ENCODE data around the gene IKZF1. TPM values are rescaled to one million over a fixed set of nuclear protein-coding genes. Genes with fewer than 3 reads are reported as not detected.

The IKZF1 gene
- total RNA-seq, 1 experiment from 2014 or later = not detected

DNA sequence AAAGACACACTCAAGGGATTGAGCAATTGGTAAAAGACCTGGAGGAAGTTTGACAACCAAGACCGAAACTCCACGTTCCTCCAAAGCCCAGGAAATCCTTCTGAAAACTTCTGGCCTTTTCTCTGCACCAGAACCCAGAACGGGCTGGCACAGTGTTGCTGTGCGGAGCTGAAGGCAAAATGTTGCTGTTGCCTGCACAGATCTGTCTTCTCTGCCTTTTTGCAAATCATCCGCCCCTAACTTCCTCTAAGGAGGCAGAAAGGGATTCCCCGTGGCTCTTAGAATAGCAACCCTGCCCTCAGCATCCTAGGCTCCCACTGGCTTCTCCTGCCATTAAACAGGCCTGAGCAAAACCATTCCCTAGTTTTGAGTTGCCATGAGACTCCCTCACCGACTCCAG, 100.7 kb downstream of the IKZF1 start:
- no peak for DNase-seq (ENCODE audit: low spot score)

DNA sequence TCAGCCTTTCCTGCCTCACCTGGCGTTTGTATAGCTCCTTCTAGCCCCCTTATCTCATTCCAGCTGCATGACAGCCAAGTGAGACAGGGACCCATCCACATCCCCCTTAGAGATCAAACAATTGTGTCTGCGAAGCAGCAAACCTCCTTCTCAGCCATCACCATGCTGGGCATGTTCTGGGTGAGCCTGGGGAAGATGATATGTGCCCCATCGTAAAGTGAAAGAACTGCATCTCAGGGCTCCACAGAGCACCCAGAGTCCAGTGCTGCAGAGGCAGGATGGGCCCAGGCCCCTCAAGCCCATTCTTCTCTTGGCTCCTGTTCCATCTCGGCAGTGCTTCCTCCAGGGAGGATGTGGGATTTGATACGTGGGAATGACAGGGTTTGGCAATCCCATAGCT, 102.4 kb downstream of the IKZF1 start:
- no peak for DNase-seq (ENCODE audit: low spot score)

DNA sequence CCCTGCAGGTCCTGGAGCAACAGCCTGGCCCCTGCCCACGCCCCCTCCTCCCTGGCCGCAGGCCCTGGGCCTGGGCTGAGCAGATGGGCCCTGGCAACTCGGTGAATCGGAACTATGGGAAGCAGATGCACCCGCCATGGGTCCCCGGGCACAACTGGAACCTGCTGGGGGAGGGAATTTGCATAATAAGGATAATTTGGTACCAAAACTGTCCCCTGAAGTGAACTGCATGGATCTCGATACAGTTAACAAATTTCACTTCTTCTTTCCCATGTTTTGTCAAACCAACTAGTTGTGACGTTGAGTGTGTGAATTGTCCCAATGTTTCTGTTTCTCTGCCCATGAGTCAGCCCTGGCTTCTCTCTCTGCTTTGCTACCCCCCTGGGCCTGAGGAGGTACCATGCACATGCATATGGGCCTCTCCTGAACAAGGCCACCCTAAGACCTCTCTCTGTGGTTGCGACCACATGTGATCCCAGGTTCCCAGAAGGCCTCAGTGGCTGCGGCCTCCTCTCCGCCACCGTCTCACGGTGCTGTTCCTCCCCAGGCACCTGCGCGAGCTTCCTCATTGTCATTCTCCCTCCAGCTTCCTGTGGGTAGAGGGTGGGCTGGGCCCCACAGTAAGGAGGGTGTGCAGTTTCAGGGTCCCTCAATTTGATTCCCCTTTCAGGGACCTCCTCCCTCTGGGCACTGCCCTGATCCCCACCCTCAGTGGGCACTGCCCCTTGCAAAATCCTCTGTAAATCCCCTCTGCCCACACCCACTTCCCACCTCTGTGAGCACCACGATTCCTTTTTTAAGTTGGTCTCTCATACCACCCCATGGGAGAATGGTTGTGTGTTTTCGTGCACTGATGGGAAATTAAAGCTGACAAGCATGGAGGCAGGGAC, 105.6 kb downstream of the IKZF1 start:
- no peak for DNase-seq (ENCODE audit: low spot score)

DNA sequence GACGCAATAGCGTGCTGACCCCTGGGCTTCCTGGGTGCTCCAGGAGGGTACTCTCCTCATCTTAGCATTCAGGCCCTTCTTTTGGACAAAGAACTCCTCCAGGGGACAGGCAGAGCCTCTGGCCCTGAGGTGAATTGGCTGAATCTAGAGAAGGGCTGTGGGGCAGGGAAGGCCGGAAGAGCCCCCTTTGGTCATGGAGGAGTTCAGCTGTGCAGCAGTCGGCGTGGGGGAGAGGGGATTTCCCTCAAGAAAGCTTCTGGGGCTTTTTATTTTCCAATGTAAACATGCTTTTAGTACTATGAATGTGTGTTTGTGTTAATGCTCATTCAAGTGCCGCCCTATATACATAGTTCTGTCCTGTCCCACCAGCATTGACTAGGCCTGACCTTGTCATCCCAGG, 106.8 kb downstream of the IKZF1 start:
- DNase-seq (ENCODE audit: low spot score) = no peak

DNA sequence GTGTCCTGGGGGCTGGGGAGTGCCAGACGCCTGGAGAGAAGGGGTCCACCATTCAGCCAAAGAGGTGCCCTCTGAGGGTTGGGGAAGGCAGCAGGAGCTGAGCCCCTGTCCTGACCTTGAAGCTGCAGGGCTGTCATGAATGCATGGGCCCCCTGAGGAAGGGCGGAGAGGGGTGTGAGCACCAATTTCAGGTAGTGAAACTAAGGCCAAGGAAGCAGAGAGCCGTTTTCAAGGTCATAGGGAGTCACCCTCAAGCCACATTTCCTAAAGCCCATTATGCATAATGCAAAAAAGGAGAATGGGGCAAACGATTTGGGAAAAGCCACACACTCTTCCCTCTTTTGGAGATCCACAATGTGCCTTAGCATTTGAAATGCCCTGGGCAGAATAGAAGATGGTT, 108.5 kb downstream of the IKZF1 start:
- no peak for DNase-seq (ENCODE audit: low spot score)

DNA sequence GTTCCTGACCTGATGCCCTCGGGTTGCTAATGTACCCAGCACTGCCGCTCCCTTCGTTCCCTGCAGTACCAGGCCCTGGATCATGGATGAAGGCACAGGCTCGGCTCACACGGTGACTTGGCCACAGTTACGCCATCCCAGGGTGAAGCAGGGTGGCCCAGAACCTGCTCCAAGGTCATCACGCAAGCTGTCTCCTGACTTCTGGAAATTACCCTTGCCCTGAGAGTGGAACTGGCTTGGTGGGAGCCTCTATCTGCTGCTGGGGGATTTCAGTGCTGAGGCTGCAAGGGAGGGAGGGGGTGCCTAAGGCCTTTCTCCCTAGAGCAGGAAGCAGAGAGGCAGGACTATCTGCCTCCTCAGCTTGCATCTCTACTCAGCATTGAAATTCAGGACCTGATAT, 109.0 kb downstream of the IKZF1 start:
- DNase-seq (ENCODE audit: low spot score) = no peak

DNA sequence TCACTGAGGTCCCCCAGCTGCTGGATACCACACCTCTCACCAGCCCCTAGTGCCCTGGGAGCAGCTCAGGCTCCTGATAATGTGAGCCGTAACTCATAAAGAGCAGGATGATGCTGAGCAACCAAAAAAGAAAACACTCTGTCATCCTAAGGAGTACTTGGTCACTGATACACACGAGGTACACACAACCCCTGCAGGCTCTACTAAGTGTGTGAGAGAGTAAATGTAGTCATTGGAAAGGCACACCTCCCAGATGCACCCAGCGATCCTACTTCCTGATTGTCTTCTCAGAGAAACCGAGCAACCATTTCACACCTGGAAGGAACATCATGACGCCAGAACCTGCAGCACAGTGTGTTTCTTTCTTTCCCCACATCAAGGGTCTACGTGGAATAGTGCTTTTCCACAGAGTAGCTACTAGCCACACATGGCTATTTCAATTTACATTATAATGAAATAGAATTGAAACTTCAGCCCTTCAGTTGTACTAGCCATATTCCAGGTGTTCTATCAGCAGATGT, 111.4 kb downstream of the IKZF1 start:
- DNase-seq (ENCODE audit: low spot score) = no peak

DNA sequence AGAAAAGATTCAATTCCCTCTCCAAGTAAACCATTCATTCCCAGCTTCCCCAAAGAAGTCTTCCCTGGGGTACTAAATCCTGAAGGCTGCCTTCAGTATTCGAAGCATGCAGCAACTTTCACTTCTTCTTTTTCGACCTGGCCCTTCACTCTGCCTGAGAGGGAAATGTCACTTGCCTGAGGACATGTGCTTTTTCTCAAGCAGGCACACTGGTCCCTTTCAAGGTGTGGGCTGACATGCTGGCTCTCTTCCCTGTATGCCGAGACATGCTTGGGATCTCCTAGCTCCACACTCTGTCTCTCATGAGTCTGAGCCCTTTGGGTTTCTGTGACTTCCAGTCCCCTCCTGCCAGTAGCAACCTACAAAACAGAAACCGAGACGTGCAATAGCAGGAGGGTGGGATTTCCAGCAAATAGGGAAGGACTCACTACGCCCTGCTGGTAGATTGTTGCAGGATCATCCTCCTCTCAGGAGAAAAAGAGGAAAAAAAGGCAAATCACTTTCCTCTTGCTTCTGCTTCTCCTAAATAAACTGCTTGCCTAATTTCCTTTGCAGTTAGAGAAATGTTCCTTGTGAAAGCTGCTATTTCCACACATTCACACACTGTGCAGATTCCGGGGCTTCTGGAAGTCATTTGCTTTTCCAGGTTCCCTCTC, 112.1 kb downstream of the IKZF1 start:
- no peak for DNase-seq (ENCODE audit: low spot score)

DNA sequence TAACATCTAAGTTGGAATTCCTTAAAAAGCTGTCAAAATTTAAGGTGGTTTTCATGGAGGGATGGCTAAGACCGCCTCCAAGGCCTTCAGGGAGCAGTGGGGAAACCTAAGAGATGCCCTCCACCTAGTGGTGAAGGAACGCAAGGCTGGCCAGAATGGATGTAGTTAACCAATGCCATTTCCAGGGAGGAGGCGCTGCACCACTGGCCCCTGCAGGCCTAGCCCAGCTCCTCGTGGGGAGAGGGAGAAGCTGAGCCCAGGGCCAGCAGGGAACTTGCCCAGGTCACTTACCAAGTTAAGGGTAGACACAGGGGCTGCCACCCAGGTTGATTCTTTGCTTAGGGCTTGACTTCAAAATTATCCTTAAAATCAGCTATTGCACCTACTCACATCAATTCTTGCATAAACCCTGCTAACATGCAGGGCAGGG, 113.6 kb downstream of the IKZF1 start:
- peak; percentile 90 for DNase-seq (ENCODE audit: low spot score)

DNA sequence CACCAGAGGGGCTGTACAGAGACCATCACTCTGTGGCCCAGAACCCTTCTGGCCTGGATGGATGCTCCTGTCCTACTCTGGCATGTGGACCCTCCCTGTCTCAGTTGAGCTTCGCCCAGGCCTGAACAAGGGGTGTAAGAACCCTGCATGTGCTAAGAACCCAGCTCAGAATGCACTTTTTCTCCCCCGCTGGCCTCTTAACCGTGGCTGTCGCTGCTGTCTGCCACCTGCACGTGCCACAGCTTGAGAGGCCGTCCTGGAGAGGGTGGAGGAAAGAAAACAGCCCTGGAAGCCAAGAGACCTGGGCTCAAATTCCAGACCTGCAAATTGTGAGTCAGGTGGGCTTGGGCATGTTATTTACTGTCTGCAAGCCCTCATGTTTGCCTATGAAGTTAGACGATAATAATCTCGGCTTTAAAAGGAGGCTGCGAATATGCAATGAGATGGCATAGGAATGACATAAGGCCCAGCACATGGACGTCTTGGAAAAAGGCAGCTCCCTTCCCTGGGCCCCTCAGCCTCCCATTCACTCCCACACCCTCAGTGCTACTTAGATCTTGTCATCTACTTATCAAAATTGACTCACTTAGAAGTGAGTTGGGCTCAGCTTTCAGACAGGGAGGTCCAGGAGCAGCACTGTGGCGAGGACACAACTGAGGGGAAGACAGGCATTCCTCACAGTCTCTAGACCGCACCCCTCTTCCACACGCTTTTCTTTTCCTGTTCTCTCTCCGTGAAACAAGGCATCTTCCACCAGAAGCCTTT, 114.2 kb downstream of the IKZF1 start:
- no peak for DNase-seq (ENCODE audit: low spot score)

DNA sequence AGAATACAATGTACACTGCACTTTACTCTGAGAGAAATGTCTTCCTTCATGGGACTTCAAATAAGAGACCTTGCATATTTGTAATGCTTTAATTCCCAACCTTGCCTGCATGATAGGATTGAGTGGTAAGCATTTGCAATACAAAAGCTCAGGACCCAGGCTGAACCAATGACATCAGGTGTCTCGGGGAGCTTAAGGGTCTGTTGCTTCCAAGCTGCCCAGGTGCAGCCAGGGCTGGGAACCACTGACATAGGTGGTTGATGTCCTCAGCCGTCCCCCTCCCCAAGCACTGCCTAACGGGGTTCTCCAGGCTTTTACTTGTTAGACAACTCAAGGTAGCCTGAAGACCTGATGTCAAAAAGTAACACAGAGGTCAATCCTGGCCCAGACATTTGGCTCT, 116.5 kb downstream of the IKZF1 start:
- DNase-seq (ENCODE audit: low spot score) = no peak

DNA sequence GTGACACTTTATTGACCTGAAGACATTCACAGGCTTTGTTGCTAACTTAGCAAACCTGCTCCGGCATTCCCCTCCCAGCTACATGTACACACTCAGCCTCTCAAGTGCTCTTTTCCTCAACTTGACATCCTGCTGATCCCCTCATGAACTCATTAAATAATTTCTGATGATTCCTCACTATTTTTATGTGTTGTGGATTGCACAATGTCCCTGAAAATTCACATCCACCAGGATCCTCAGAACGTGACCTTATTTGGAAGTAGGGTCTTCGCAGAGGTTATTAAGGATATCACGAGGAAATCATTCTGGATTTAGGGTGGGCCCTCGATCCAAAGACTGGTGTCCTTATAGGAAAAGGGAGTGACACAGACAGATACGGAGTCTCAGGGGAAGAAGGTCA, 118.3 kb downstream of the IKZF1 start:
- DNase-seq (ENCODE audit: low spot score) = no peak

DNA sequence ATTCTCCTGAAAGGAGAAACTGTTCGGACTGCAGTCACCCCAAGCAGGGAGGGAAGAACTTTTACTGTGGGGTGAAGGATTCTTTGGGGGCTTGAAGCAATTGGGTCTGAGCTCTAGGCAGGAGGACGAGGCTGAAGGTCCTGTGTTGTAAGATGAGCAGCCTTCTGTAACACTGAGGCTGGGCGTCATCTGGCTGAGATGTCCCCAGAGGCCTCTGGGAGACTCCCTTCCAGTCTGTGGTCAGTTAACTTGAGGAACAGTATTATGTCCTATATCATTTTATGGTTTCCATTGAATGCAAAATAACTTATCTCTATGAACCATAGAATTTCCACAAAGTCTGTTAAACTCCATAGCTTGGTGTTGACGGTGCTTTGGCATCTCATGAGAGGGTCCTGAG, 119.3 kb downstream of the IKZF1 start:
- no peak for DNase-seq (ENCODE audit: low spot score)

DNA sequence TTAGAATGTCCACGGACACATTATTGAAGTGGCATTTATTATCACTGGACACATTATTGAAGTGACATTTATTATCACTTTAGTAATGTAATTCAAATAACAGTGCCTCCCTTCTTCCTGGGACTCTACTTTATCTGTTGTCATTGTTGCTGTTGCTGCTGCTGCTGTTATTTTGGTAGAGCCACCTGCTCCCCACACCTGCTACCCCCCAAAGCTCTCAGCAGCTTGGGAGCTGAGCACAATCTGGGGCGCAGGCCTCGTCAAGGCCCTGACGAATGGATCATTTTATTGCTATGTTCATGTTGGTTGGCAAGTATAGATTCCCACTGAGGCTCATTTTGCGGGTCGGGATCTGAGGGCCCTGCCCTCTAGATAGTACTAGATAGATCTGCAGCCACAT, 120.8 kb downstream of the IKZF1 start:
- no peak for DNase-seq (ENCODE audit: low spot score)

DNA sequence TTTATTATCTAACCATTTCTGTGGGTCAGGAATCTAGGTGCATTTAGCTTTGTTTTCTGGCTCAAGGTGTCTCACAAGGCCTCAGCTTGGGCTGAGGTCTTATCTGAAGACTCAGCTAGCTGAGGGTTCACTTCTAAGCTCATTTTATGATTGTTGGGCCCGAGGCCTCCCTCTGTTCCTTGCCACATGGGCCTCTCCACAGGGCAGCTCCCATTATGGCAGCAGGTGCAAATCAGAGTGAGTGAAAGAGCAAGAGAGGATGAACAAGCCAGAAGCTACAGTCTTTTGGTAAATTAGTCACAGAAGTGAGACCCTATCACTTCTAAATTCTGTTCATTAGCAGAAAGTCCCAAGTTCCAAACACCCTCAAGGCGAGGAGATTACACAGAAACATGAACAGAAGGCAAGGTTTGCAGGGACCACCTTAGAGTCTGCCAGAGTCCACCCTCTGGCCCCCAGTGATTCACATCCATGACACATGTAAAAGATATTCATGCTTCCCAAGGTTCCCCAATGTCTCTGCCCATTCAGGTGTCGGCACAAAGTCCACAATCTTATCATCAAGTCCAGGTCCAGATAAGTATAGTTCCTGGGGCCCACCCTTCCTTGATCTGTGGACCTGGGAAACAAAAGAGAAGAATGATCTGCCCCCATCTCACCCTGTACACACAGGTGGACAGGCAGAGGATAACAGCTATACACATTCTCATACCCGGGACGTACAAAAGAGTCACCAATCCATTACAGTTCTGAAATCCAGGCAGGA, 121.9 kb downstream of the IKZF1 start:
- DNase-seq (ENCODE audit: low spot score) = peak; percentile 20

DNA sequence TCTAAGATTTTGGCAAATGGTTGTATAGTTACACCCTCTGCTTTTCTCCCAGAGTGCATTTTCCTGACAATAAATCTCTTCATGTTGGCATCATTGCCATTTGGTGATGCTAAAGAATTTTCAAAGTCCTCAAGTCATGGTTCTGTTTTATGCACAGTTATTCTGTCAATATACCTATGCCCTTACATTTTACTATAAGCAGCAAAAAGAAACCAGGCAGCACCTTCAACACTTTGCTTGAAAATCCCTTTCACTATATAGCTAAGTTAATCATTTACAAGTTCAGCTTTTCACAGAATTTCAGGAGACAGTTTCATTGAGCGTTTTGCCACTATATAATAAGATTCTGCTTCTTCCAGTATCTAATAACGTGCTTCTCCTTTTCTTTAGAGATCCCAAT, 123.0 kb downstream of the IKZF1 start:
- DNase-seq (ENCODE audit: low spot score) = no peak

DNA sequence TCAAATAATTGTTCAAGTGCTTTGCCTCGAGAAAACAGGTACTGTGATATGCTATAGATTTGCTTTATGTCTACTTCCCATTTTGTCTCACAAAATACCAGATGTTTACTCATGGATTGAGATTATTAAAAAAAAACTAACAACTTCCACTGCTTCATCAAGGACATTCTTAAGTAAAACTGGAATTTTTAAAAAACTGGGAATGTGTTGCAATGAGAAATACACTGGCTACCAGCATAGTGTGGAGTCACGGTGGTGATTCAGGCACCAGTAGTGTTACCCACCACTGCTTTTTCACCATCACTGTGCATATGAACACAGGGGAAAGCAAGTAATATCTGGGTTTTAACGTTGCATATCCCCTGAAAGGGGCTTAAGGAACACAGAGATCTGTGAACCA, 124.4 kb downstream of the IKZF1 start:
- no peak for DNase-seq (ENCODE audit: low spot score)

DNA sequence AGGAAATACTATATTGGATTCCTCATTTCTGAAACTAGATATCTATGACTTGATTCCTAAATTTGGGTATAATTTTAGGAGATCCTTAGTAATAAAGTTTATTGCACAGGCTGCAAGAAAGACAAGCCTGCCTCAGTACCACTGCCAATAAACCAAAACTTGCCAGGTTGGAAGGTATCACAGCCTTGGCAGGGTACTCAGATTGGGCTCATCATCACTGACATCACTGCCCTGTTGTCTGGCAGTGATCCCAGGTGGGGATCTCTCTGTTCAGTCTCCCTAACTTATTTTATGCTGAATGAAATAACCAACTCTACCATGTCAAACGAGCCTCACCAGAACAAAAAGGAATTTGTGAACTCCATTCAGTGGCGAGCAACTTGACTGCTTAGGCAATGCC, 126.8 kb downstream of the IKZF1 start:
- no peak for DNase-seq (ENCODE audit: low spot score)

DNA sequence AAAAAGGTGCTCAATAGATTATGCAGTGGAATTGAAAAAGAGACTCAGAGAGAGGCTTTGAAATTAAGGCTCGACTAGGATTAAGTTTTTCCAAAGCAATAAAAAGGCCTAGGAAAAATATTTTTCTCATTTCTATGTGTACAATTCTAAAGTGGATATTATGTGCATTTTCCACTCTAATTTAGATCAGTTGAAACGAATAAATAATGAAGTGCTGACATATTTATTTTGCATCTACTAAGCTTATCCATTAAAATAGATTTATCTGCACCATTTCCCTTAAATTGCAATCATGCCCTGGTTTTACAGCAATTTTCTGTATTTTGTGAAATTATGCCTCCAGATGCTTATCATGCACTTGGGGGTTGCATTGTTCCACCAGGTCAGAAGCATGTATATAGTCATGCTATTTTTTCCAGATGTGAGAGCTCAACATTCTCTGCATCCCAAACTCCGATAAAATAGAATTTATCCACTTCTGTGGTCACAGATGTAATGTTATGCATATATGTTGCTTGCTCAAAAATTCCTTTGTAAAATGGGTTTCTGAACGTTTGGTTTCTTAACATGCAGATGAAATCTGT, 127.3 kb downstream of the IKZF1 start:
- no peak for DNase-seq (ENCODE audit: low spot score)

DNA sequence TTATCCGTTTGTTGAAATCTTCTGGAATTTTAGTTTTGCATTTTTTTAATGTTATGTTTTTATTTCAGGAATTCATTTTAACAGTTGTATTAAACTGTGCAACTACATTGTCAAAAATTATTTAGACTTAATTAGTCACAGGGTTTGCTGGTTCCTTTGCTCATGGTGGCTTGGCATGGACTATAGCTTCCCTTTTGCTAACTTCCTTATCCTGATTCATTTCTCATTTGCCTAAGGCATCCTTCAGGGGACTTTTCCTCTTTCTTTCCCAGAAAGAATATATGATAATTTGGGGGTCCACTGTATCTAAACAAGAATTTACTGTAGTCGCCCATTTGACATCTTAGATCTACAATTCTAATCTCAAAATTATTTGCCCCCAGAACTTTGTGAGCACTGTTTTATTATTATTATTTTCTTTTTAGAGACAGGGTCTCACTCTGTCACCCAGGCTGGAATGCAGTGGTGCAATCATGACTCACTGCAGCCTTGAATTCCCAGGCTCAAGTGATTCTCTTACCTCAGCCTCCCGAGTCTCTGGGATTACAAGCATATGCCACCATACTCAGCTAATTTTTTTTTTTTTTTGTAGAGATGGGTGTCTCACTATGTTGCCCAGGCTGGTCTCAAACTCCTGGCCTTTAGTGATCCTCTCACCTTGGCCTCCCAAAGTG, 131.8 kb downstream of the IKZF1 start:
- DNase-seq (ENCODE audit: low spot score) = no peak
